Natural killer cell (primary cell): Measurements from ENCODE around the gene POF1B. TPM values are rescaled to one million over a fixed set of nuclear protein-coding genes. Genes with fewer than 3 reads are reported as not detected.
"Not testable (repeated sequence)": the region's sequence is repeated elsewhere in the genome, so short reads cannot be mapped to it uniquely, and the experiment has no call there.

Source experiments
- ATAC-seq, 3 donors: fragments of 150-1000 bp in 2 of 3; fragments of 200-7000 bp in 1 of 3; cut with Tn5 transposase; 1 replicate in 1 of 3; 2 replicates in 2 of 3; pipeline ENCODE4 v1.10.0; 2021; ENCODE audit warnings: mild to moderate bottlenecking in 2 of 3, moderate library complexity in 2 of 3
- DNase-seq, 2 donors: peaks; one replicate each; pipeline versions ENCODE4 v3.0.0 to v3.0.0-alpha.2; 2013 to 2021; ENCODE audit warnings: mixed read lengths in 1 of 2
- H3K27ac ChIP-seq: one replicate; pipeline ENCODE4 v1.5.1; 2013; ENCODE audit warnings: mild to moderate bottlenecking, low read length
- H3K27me3 ChIP-seq: one replicate; pipeline ENCODE4 v1.6.1; 2013; ENCODE audit warnings: low read length; ENCODE audit not compliant: control insufficient read depth, insufficient read depth
- H3K36me3 ChIP-seq: one replicate; pipeline ENCODE4 v1.6.1; 2013; ENCODE audit warnings: low read length; ENCODE audit not compliant: control insufficient read depth, insufficient read depth
- H3K4me1 ChIP-seq: one replicate; pipeline ENCODE4 v1.6.1; 2013; ENCODE audit warnings: low read length; ENCODE audit not compliant: control insufficient read depth, insufficient read depth
- H3K4me3 ChIP-seq: one replicate; pipeline ENCODE4 v1.5.1; 2013; ENCODE audit warnings: low read length
- H3K9me3 ChIP-seq: one replicate; pipeline ENCODE4 v1.6.1; 2013; ENCODE audit warnings: low read length; ENCODE audit not compliant: control insufficient read depth, insufficient read depth
- H3K27ac Mint-ChIP-seq, 2 donors: one replicate each; pipeline ENCODE4 v1.8.0; 2022; ENCODE audit warnings: mild to moderate bottlenecking in 2 of 2, mixed read lengths in 2 of 2, moderate library complexity in 1 of 2
- H3K27me3 Mint-ChIP-seq, 2 donors: one replicate each; pipeline ENCODE4 v1.8.0; 2022; ENCODE audit warnings: low read depth in 2 of 2, mixed read lengths in 2 of 2
- H3K36me3 Mint-ChIP-seq: one replicate; pipeline ENCODE4 v1.8.0; 2022; ENCODE audit warnings: mixed read lengths
- H3K4me1 Mint-ChIP-seq, 2 donors: one replicate each; pipeline ENCODE4 v1.8.0; 2022; ENCODE audit warnings: mixed read lengths in 2 of 2
- H3K4me3 Mint-ChIP-seq: one replicate; pipeline ENCODE4 v1.8.0; 2022; ENCODE audit warnings: mild to moderate bottlenecking, moderate library complexity, mixed read lengths
- H3K9me3 Mint-ChIP-seq, 2 donors: one replicate each; pipeline ENCODE4 v1.8.0; 2022; ENCODE audit warnings: mixed read lengths in 2 of 2
- WGBS: methylation state at CpG from one replicate; pipeline ENCODE4 v1.1.7; 2013; ENCODE audit warnings: missing lambda C conversion rate; ENCODE audit not compliant: insufficient coverage; 5-methylcytosine and 5-hydroxymethylcytosine counted together
- intact Hi-C: fragments of 100-400 bp; cut with micrococcal nuclease; formaldehyde crosslinking; loops from one replicate; pipeline ENCODE4 v1.14.2; 2022
- total RNA-seq, 4 donors: library from RNA; stranded (reverse); fragments of 120-200 nt in 1 of 4; gene quantifications; one replicate each; pipeline versions ENCODE4 v1.2.3 to v1.2.4, GENCODE V29; 2013 to 2022
- TF ChIP-seq, protein P1 (sequence below): fragments of 200-600 bp; IDR thresholded peaks from one replicate; pipeline ENCODE4 v1.8.0; 2022; ENCODE audit warnings: antibody characterized with exemption

The POF1B gene
- total RNA-seq, 3 donors from 2014 or later (not counting 1 experiment from before 2014, with no cell fraction given) = 0.25 TPM; not detected in 2

DNA sequence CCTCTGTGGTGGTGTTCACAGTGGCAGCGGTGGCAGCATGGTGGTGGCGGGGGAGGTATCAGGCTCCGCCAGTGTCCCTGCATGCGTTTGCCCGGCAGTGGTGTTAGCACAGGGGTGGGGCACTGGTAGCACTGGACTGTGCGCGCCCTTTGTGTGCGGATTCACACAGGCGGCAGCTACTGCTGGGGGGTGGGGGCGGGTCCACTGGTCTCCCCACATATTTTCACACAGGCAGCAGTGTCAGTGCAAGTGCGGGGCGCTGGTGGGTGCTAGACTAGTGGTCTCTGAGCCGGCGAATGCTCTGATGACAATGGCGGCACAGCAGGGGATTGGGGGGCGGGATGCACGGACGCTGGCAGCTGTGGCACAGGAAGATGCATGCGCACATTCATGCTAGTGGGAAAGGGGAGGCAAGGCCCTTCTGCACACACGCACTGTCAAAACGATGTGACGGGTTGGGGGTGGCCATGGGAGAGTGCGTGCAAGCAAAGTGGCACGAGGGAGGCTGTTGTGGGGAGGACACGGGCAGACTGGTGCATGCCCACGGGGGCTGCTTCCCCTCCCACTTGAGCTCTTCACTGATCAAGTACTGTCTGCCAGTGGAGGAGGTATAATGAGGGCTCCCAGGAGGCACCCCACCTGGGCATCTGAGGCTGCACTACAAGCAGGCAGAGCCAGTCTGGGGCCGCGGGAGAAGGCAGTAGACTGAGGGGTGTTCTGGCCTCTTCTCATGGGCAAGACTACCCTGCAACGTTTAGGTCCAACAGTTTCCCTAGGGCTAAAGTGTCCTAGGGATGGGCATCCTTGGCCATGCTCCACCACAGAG is 53.0 kb downstream of the POF1B start:
- no peak overlapping the region for H3K4me3 Mint-ChIP-seq
- WGBS = 95% methylated on average over 28 of the region's 29 CpGs
- H3K27me3 Mint-ChIP-seq = no peaks in the 10 kb centered on the region
- TF ChIP-seq, protein P1, sequence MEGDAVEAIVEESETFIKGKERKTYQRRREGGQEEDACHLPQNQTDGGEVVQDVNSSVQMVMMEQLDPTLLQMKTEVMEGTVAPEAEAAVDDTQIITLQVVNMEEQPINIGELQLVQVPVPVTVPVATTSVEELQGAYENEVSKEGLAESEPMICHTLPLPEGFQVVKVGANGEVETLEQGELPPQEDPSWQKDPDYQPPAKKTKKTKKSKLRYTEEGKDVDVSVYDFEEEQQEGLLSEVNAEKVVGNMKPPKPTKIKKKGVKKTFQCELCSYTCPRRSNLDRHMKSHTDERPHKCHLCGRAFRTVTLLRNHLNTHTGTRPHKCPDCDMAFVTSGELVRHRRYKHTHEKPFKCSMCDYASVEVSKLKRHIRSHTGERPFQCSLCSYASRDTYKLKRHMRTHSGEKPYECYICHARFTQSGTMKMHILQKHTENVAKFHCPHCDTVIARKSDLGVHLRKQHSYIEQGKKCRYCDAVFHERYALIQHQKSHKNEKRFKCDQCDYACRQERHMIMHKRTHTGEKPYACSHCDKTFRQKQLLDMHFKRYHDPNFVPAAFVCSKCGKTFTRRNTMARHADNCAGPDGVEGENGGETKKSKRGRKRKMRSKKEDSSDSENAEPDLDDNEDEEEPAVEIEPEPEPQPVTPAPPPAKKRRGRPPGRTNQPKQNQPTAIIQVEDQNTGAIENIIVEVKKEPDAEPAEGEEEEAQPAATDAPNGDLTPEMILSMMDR = no peak
- intact Hi-C loops = no loop called here
- H3K4me1 ChIP-seq = no peaks in the 10 kb centered on the region
- no peak for DNase-seq
- no peaks in the 10 kb centered on the region for H3K27me3 ChIP-seq
- no peak for ATAC-seq
- H3K4me1 Mint-ChIP-seq = no peaks in the 10 kb centered on the region
- no peaks in the 10 kb centered on the region for H3K36me3 Mint-ChIP-seq
- H3K4me3 ChIP-seq = no peak overlapping the region
- H3K9me3 Mint-ChIP-seq = peaks cover 2 to 6% of the 10 kb centered on the region in 2 donors
- no peaks in the 10 kb centered on the region for H3K9me3 ChIP-seq
- H3K27ac ChIP-seq = no peak overlapping the region
- no peaks in the 10 kb centered on the region for H3K36me3 ChIP-seq
- H3K27ac Mint-ChIP-seq = no peak overlapping the region

DNA sequence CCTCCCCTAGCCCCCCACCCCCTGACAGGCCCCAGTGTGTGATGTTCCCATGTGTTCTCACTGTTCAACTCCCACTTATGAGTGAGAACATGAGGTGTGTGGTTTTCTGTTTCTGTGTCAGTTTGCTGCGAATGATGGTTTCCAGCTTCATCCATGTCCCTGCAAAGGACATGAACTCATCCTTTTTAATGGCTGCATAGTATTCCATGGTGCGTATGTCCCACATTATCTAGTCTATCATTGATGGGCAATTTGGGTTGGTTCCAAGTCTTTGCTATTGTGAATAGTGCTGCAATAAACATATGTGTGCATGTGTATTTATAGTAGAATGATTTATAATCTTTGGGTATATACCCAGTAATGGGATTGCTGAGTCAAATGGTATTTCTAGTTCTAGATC is 68.1 kb downstream of the POF1B start:
- H3K9me3 Mint-ChIP-seq, H3K27ac ChIP-seq, H3K36me3 Mint-ChIP-seq, DNase-seq, H3K36me3 ChIP-seq, H3K27ac Mint-ChIP-seq, H3K4me1 ChIP-seq, H3K27me3 ChIP-seq, H3K9me3 ChIP-seq, ATAC-seq, intact Hi-C loops, H3K27me3 Mint-ChIP-seq, H3K4me3 Mint-ChIP-seq, H3K4me1 Mint-ChIP-seq, H3K4me3 ChIP-seq: not testable (repeated sequence)
- 93% methylated on average over 2 of the region's 2 CpGs for WGBS

DNA sequence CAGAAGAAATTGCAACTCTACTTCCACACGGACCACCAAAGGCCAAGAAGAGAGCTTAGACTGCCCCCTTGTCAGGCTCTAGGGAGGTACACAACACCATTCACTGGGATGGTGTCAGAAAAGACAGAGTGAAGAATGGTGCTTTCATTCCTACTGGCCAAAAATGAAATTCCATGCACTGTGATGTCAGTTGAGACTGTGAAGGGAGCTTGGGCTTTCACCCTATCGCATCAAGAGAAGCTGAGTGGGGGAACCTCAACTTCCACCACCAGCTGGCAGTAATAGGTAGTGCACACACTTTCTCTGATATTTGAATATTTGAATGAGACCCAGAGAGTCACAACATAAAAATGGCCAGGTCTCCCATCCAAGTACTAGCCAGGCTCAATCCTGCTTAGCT is 69.7 kb downstream of the POF1B start:
- Histone ChIP-seq H3K4me1 (no peaks in the 10 kb centered on the region), H3K27ac (no peak overlapping the region), H3K4me3 (no peak overlapping the region), H3K9me3 (no peaks in the 10 kb centered on the region), H3K27me3 (no peaks in the 10 kb centered on the region), H3K36me3 (no peaks in the 10 kb centered on the region)
- H3K4me1 Mint-ChIP-seq = no peaks in the 10 kb centered on the region
- 60% methylated on average over 1 of the region's 2 CpGs for WGBS
- intact Hi-C loops = no loop called here
- H3K36me3 Mint-ChIP-seq = peaks cover 6% of the 10 kb centered on the region
- DNase-seq (no peak), ATAC-seq (no peak)
- peaks cover 2 to 3% of the 10 kb centered on the region in 2 donors for H3K9me3 Mint-ChIP-seq
- TF ChIP-seq, protein P1 = no peak
- no peak overlapping the region for H3K27ac Mint-ChIP-seq
- no peaks in the 10 kb centered on the region for H3K27me3 Mint-ChIP-seq
- no peak overlapping the region for H3K4me3 Mint-ChIP-seq

DNA sequence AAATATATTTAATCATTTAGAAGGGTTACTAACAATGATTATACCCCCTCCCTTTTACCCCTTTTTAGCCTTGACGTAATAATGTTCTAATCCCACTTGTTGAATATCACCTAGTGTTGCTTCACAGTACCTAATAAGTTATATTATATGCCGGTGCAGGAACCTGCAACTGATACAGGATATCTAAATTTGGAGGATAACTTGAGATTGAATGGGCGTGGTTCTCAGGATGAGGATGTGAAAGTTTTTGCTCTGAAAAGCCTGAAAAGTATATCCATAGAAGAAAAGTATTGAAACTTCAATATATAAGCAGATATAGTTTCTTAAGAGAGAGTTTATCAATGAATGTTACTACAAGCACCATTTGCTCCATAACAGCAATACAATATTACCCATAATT is 75.9 kb downstream of the POF1B start:
- H3K27me3 Mint-ChIP-seq = no peaks in the 10 kb centered on the region
- no CpG with 5 or more reads among the region's 3 CpGs for WGBS
- no peaks in the 10 kb centered on the region for H3K36me3 Mint-ChIP-seq
- H3K9me3 Mint-ChIP-seq = peaks cover 0 to 8% of the 10 kb centered on the region in 2 donors
- no peaks in the 10 kb centered on the region for H3K4me1 Mint-ChIP-seq
- Histone ChIP-seq H3K4me3 (no peak overlapping the region), H3K27me3 (no peaks in the 10 kb centered on the region), H3K9me3 (no peaks in the 10 kb centered on the region), H3K36me3 (no peaks in the 10 kb centered on the region), H3K27ac (no peak overlapping the region), H3K4me1 (no peaks in the 10 kb centered on the region)
- no peak overlapping the region for H3K4me3 Mint-ChIP-seq
- no peak overlapping the region for H3K27ac Mint-ChIP-seq
- ATAC-seq (no peak), DNase-seq (no peak)
- intact Hi-C loops = no loop called here
- TF ChIP-seq, protein P1 = no peak
